OCI-LY1 (cell line): Measurements from ENCODE around the gene C20orf204.

Source experiments
- EZH2 ChIP-seq: fragments of 200-600 bp; sonication (generic), shearing (Covaris generic); IDR thresholded peaks from 2 replicates; pipeline ENCODE4 v1.8.0; 2017; ENCODE audit warnings: borderline replicate concordance, mixed run types, mild to moderate bottlenecking, antibody characterized with exemption, low read length, moderate library complexity, mixed read lengths
- TF ChIP-seq, protein P1 (sequence below): fragments of 200-600 bp; sonication (generic), shearing (Covaris generic); IDR thresholded peaks from 2 replicates; pipeline ENCODE4 v1.5.1; 2017; ENCODE audit warnings: mild to moderate bottlenecking, antibody characterized with exemption, low read length, moderate library complexity, mixed read lengths

DNA sequence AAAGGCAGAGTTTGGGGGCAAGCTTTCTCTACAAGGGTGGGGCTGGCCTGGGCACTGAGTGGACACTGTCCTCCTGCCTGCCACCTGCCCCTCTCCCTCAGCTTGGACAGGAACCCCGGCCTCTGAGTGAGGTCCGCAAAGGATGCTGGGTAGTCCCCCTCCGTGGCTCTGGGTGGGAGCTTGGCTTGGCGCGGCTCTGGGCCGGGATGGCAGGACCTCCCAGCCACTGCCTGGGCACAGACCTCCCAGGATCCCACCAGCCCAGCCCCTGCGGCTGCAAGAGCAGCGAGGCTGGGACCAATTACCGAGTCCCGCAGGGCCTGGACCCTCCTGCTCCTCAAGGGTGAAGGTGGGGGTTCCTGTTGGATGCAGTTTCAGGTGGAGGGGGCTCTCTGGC is 16.3 kb downstream of the C20orf204 start:
- TF ChIP-seq, protein P1, sequence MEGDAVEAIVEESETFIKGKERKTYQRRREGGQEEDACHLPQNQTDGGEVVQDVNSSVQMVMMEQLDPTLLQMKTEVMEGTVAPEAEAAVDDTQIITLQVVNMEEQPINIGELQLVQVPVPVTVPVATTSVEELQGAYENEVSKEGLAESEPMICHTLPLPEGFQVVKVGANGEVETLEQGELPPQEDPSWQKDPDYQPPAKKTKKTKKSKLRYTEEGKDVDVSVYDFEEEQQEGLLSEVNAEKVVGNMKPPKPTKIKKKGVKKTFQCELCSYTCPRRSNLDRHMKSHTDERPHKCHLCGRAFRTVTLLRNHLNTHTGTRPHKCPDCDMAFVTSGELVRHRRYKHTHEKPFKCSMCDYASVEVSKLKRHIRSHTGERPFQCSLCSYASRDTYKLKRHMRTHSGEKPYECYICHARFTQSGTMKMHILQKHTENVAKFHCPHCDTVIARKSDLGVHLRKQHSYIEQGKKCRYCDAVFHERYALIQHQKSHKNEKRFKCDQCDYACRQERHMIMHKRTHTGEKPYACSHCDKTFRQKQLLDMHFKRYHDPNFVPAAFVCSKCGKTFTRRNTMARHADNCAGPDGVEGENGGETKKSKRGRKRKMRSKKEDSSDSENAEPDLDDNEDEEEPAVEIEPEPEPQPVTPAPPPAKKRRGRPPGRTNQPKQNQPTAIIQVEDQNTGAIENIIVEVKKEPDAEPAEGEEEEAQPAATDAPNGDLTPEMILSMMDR, result no peak
- TF ChIP-seq EZH2, result no peak
